ENCODE results near the gene RTKN2. TPM values are rescaled to one million over a fixed set of nuclear protein-coding genes. Genes with fewer than 3 reads are reported as not detected.

RTKN2 gene
- polyA plus RNA-seq, 12 donors: 3.2 to 7.8 (median 4.8) TPM; not detected in 1

Other genes with a start within 250 kb of the RTKN2 start
- under 1 TPM in 10 of 12 donors, not detected in 2; 0.12 to 0.45 (median 0.21) TPM for gene ZNF365, start 105.5 kb upstream of the RTKN2 start, polyA plus RNA-seq (ENCODE audit: insufficient read length in 12 of 12)